HepG2 (cell line): Measurements from ENCODE around the gene PPIL6.

Experiments used
- IRF1 ChIP-seq: sonication (generic); formaldehyde crosslinking; IDR thresholded peaks from 2 replicates; pipeline ENCODE4 v1.4.0; 2020; ENCODE audit warnings: low read depth, mild to moderate bottlenecking, missing genetic modification reagents
- SALL2 ChIP-seq: sonication (generic); formaldehyde crosslinking; IDR thresholded peaks from 2 replicates; pipeline ENCODE4 v1.8.1; 2023; ENCODE audit warnings: mild to moderate bottlenecking, missing genetic modification reagents, inconsistent platforms
- SIN3A ChIP-seq: IDR thresholded peaks from 2 replicates; pipeline ENCODE4 v1.6.1; 2011; ENCODE audit warnings: low read depth, mild to moderate bottlenecking, control low read depth, low read length, borderline replicate concordance
- ZNF670 ChIP-seq: sonication (generic); formaldehyde crosslinking; IDR thresholded peaks from 2 replicates; pipeline ENCODE4 v1.8.0; 2022; ENCODE audit warnings: mild to moderate bottlenecking, missing genetic modification reagents, borderline replicate concordance

- no peak for TF ChIP-seq IRF1
- no peak for TF ChIP-seq SIN3A
- TF ChIP-seq SALL2, result no peak
- TF ChIP-seq ZNF670, result no peak
Observed at GRCh38 chr6:109358204-109358603, 82.2 kb downstream of the PPIL6 start.
